ENCODE data around the gene TAB3. TPM values are rescaled to one million over a fixed set of nuclear protein-coding genes. Genes with fewer than 3 reads are reported as not detected.

Gene TAB3
- total RNA-seq, 1 donor from 2014 or later = 26.1 TPM

GRCh38 chrX:30930143-30930542 lies 41.1 kb upstream of the TAB3 start:
- Mint-ChIP-seq H3K9me3 (no peaks in the 10 kb centered on the region), H3K27ac (no peak overlapping the region), H3K4me1 (ENCODE audit: unreplicated experiment) (no peaks in the 10 kb centered on the region), H3K27me3 (no peaks in the 10 kb centered on the region), H3K4me3 (no peak overlapping the region), H3K36me3 (no peaks in the 10 kb centered on the region)
- DNase-seq (ENCODE audit: extremely low spot score, unreplicated experiment) = no peak
- no peak for TF ChIP-seq CTCF (conservative IDR thresholded peaks at IDR 0.05)

GRCh38 chrX:30920271-30920670 lies 31.2 kb upstream of the TAB3 start:
- no peak for DNase-seq (ENCODE audit: extremely low spot score, unreplicated experiment)
- no peak overlapping the region for H3K27ac Mint-ChIP-seq
- no peaks in the 10 kb centered on the region for H3K36me3 Mint-ChIP-seq
- no peaks in the 10 kb centered on the region for H3K9me3 Mint-ChIP-seq
- TF ChIP-seq CTCF (conservative IDR thresholded peaks at IDR 0.05) = no peak
- no peaks in the 10 kb centered on the region for H3K4me1 Mint-ChIP-seq (ENCODE audit: unreplicated experiment)
- H3K4me3 Mint-ChIP-seq = no peak overlapping the region
- H3K27me3 Mint-ChIP-seq = no peaks in the 10 kb centered on the region

GRCh38 chrX:30918480-30918879 lies 29.4 kb upstream of the TAB3 start:
- no peaks in the 10 kb centered on the region for H3K36me3 Mint-ChIP-seq
- no peaks in the 10 kb centered on the region for H3K4me1 Mint-ChIP-seq (ENCODE audit: unreplicated experiment)
- no peak for TF ChIP-seq CTCF (conservative IDR thresholded peaks at IDR 0.05)
- no peaks in the 10 kb centered on the region for H3K9me3 Mint-ChIP-seq
- H3K27me3 Mint-ChIP-seq = no peaks in the 10 kb centered on the region
- H3K4me3 Mint-ChIP-seq = no peak overlapping the region
- no peak overlapping the region for H3K27ac Mint-ChIP-seq
- no peak for DNase-seq (ENCODE audit: extremely low spot score, unreplicated experiment)

GRCh38 chrX:30913492-30913891 lies 24.4 kb upstream of the TAB3 start:
- H3K9me3 Mint-ChIP-seq = peaks cover 4% of the 10 kb centered on the region
- no peak for TF ChIP-seq CTCF (conservative IDR thresholded peaks at IDR 0.05)
- DNase-seq (ENCODE audit: extremely low spot score, unreplicated experiment) = no peak
- H3K36me3 Mint-ChIP-seq = no peaks in the 10 kb centered on the region
- H3K4me1 Mint-ChIP-seq (ENCODE audit: unreplicated experiment) = peaks cover 12% of the 10 kb centered on the region
- H3K4me3 Mint-ChIP-seq = no peak overlapping the region
- no peaks in the 10 kb centered on the region for H3K27me3 Mint-ChIP-seq
- no peak overlapping the region for H3K27ac Mint-ChIP-seq

- no peaks in the 10 kb centered on the region for H3K36me3 Mint-ChIP-seq
- no peak overlapping the region for H3K27ac Mint-ChIP-seq
- no peaks in the 10 kb centered on the region for H3K27me3 Mint-ChIP-seq
- no peak for DNase-seq (ENCODE audit: extremely low spot score, unreplicated experiment)
- TF ChIP-seq CTCF (conservative IDR thresholded peaks at IDR 0.05) = no peak
- H3K9me3 Mint-ChIP-seq = peaks cover 4% of the 10 kb centered on the region
- H3K4me1 Mint-ChIP-seq (ENCODE audit: unreplicated experiment) = peaks cover 12% of the 10 kb centered on the region
- H3K4me3 Mint-ChIP-seq = no peak overlapping the region
Observed at GRCh38 chrX:30910124-30910860, 21.2 kb upstream of the TAB3 start.

Data from type B pancreatic cell (in vitro differentiated cells).